NCI-H2171 (cell line): Measurements from ENCODE around the gene DAPK1.
"Not testable (repeated sequence)": the region's sequence is repeated elsewhere in the genome, so short reads cannot be mapped to it uniquely, and the experiment has no call there.

ENCODE experiments used
- DNase-seq: peaks from one replicate; lab custom pipeline; 2025; lab: John Stamatoyannopoulos, UW

Gene DAPK1

DNA sequence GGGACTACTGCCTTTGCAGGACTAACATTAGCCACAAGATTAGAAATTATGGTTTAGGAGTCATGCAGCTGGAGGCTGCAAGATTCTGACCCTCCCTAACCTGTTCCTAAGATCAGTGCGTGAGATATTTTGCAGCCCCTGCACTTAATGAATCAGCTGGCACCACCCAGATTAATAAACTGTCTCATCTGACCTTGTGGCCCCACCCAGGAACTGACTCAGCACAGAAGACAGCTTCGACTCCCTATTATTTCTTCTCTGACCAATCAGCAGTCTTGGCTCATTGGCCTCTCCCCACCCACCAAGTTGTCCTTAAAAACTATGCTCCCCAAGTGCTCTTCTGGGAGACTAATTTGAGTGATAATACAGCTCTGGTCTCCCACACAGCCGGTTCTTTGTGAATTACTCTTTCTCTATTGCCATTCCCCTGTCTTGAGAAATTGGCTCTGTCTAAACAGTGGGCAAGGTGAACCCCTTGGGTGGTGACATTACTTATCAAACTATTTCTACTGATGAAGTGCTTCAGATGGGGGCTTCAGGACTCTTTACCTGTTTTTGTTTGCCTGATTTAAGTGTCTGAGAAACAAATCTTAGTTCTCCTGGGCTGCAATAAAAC lies 245.3 kb downstream of the DAPK1 start:
- no peak for DNase-seq

DNA sequence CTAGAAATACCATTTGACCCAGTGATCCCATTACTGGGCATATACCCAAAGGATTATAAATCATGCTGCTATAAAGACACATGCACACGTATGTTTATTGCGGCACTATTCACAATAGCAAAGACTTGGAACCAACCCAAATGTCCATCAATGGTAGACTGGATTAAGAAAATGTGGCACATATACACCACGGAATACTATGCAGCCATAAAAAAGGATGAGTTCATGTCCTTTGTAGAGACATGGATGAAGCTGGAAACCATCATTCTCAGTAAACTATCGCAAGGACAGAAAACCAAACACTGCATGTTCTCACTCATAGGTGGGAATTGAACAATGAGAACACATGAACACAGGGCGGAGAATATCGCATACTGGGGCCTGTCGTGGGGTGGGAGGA lies 246.6 kb downstream of the DAPK1 start:
- DNase-seq: not testable (repeated sequence)

DNA sequence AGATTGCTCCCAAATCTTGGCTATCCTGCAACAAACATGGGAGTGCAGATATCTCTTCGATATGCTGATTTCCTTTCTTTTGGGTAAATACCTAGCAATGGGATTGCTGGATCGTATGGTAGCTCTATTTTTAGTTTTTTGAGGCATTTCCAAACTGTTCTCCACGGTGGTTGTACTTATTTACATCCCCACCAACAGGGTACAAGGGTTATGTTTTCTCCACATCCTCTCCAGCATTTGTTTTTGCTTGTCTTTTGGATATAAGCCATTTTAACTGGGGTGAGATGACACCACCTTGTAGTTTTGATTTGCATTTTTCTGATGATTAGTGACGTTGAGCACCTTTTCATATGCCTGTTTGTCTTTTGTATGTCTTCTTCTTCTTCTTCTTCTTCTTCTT lies 248.5 kb downstream of the DAPK1 start:
- DNase-seq: no peak

DNA sequence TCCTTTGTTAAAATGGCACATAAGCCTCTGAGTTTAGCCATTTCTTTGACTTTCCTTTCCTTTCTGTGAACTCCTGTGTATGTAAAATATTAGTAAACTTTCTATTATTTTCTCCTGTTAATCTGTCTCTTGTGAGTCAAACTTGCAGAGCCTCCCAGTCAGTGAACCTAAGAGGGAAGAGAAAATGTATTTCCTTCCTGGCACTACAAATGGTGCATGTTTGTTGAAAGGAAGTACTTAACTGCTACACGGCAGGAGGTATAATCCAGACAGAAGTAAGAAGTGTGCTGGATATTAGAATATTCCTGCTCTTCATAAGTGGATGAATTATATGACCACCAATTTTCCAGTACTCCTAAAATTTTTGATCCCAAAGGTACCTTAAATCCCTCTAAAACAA lies 251.2 kb downstream of the DAPK1 start:
- DNase-seq: no peak

DNA sequence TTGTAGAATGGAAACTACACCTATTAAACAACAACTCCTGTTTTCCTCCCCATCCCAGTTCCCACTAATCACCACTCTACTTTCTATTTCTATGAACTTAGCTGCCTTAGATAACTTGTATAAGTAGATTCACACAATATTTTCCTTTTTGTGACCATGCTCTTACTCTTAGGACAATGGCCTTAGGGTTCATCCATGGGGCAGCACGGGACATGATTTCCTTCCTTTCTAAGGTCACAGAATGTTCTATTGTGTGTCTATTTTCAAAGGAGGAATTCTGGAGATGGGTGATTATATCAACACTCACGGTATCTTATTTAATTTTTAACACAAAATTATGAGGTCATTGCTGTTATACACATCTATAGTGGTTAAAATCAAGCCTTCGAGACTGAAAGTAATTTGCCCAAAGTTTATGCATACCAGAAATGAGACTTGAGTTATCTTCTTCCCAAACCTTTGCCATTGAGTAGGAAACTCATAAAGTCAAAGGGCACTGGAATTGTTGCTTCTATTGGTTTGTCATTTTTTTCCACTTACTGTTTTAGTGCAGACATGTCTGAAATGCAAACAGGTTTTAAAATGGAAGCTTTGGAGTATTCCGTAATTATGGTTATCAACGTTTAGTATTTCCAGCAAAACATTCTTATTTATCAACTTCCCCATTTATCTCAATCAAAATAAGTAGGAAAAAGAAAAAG lies 251.8 kb downstream of the DAPK1 start:
- DNase-seq: no peak

DNA sequence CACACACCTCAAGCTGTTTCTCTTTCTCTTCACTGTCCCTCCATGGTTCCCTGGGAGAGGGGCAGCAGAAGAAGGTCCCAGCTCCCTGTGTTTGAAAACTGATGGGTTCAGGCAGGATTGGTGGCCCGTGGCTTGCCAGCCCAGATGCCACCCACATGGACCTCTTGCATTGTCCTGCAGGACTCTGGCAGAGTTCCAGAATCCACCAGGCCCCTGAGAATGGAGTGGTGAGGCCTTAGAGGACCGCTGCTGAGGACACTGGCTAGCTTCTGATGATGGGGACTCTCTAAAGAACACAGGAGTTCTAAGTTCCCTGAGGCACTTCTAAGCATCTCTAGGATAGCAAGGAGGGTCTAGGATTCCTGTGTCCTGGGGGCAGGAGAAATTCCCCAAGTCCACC lies 253.1 kb downstream of the DAPK1 start:
- DNase-seq: no peak

DNA sequence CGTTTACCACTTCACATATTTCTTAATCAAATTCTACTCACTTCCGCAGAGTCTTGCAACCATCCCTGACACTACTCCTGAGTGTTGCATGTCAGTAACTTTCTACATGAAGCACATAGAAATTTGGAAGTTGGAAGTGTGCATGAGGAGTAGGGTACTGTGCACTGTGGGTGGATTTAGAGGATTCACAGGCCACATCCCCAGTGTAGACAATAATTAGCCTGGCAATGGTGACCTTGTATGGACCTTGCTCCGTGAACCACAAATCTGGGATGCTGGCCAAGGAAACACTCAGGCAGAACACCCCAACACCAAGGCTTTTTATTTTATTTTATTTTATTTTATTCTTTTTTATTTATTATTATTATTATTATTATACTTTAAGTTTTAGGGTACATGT lies 253.8 kb downstream of the DAPK1 start:
- no peak for DNase-seq

DNA sequence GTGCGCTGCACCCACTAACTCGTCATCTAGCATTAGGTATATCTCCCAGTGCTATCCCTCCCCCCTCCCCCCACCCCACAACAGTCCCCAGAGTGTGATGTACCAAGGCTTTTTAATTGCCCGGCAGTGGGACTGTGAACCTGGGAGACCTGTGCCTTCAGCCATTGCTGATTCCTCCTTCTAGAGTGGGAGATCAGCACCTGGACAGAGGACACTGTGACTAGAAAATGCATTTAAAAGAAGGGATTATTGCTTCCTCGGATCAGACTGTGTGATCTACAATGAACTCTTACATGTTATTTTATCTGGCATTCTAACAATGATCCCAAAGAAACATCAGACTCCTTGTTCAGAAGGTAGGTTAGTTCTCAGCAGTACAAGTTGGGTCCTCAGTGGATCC lies 254.2 kb downstream of the DAPK1 start:
- no peak for DNase-seq

DNA sequence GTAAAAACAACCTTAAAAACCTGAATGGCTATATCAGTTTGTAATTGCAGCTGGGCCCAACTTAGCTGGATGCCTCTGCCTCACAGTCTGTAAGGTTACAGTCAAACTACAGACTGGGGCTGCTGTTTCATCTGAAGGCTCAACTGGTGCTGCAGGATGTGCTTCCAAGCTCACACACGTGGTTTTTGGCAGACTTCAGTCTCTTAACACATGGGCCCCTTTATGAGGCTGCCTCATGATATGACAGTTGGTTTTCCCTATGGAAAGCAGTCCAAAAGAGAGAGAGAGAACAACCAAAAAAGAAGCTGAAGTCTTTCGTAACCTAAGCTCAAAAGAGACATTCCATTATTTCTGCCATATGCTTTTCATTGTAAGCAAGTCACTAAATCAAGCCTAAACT lies 255.6 kb downstream of the DAPK1 start:
- no peak for DNase-seq
